Gastroesophageal sphincter (tissue), 4 donors: ENCODE results near the gene USPL1. TPM values are rescaled to one million over a fixed set of nuclear protein-coding genes. Genes with fewer than 3 reads are reported as not detected.

Source experiments
- ATAC-seq: fragments of 150-250 bp; one replicate; pipeline ENCODE4 v1.9.1; 2016; ENCODE audit warnings: mild to moderate bottlenecking, moderate library complexity
- H3K27ac ChIP-seq, 4 donors: fragments of 200-600 bp; sonication (generic) in 3 of 4; 1 replicate in 3 of 4; 2 replicates in 1 of 4; pipeline ENCODE4 v1.5.1; 2016 to 2019
- H3K27me3 ChIP-seq: fragments of 200-600 bp; sonication (generic); one replicate; pipeline ENCODE4 v1.5.1; 2019
- H3K36me3 ChIP-seq, 2 donors: fragments of 200-600 bp; sonication (generic); one replicate each; pipeline ENCODE4 v1.5.1; 2019; ENCODE audit warnings: control low read depth in 1 of 2
- H3K4me1 ChIP-seq, 3 donors: fragments of 200-600 bp; sonication (generic); 1 replicate in 2 of 3; 2 replicates in 1 of 3; pipeline ENCODE4 v1.5.1; 2016 to 2019; ENCODE audit warnings: control low read depth in 2 of 3
- H3K4me3 ChIP-seq, 2 donors: fragments of 200-600 bp; sonication (generic); one replicate each; pipeline ENCODE4 v1.5.1; 2019; ENCODE audit warnings: mild to moderate bottlenecking in 1 of 2, moderate library complexity in 1 of 2
- H3K9me3 ChIP-seq, 3 donors: fragments of 200-600 bp; sonication (generic); one replicate each; pipeline ENCODE4 v1.5.1; 2017 to 2019; ENCODE audit warnings: control low read depth in 2 of 3
- CTCF ChIP-seq, 4 experiments: fragments of 200-600 bp in 2 of 4; fragments of 450-650 bp in 2 of 4; sonication (generic) in 1 of 4; IDR thresholded peaks; one replicate each; pipeline ENCODE4 v1.5.1; 2017 to 2019; ENCODE audit warnings: antibody characterized with exemption in 4 of 4, mild to moderate bottlenecking in 2 of 4, moderate library complexity in 2 of 4
- EP300 ChIP-seq: sonication (generic); formaldehyde crosslinking; IDR thresholded peaks from one replicate; pipeline ENCODE4 v1.6.1; 2017; ENCODE audit warnings: antibody characterized with exemption, mild to moderate bottlenecking
- POLR2A ChIP-seq, 2 donors: fragments of 450-650 bp; IDR thresholded peaks; one replicate each; pipeline ENCODE4 v1.6.1; 2017; ENCODE audit warnings: antibody characterized with exemption in 2 of 2, mild to moderate bottlenecking in 2 of 2, moderate library complexity in 1 of 2
- POLR2AphosphoS5 ChIP-seq: sonication (generic); formaldehyde crosslinking; IDR thresholded peaks from one replicate; pipeline ENCODE4 v1.6.1; 2017; ENCODE audit warnings: antibody characterized with exemption
- WGBS, 2 donors: methylation state at CpG; one replicate each; pipeline ENCODE4 v1.1.5; 2018; ENCODE audit warnings: low coverage in 1 of 2; 5-methylcytosine and 5-hydroxymethylcytosine counted together
- small RNA-seq, 4 donors: library from RNA; depleted of rRNA; stranded (forward); fragments of <200 nt; gene quantifications; one replicate each; pipeline ENCODE3, GENCODE V24; 2016
- total RNA-seq, 4 donors: library from RNA; depleted of rRNA; stranded (reverse); fragments of >200 nt; gene quantifications; one replicate each; pipeline ENCODE4 v1.1.0, GENCODE V29; 2016

Gene USPL1
- total RNA-seq, 4 donors from 2014 or later: 17.3 to 30.2 (median 23.5) TPM

GRCh38 chr13:30704596-30704995, 86.9 kb downstream of the USPL1 start:
- Histone ChIP-seq H3K27ac (no peak overlapping the region), H3K9me3 (no peaks in the 10 kb centered on the region), H3K27me3 (no peaks in the 10 kb centered on the region), H3K4me1 (no peaks in the 10 kb centered on the region), H3K4me3 (no peak overlapping the region), H3K36me3 (no peaks in the 10 kb centered on the region)
- 50% methylated on average over 2 of the region's 6 CpGs; no CpG with 5 or more reads in 1 of the 2 donors for WGBS, 2 donors
- ATAC-seq: no peak
- no peak for TF ChIP-seq CTCF (IDR thresholded peaks at IDR 0.05)
- TF ChIP-seq POLR2AphosphoS5: no peak
- no peak for TF ChIP-seq POLR2A (IDR thresholded peaks at IDR 0.05)
- TF ChIP-seq EP300: no peak

GRCh38 chr13:30705680-30706079, 88.0 kb downstream of the USPL1 start:
- TF ChIP-seq POLR2AphosphoS5: no peak
- TF ChIP-seq POLR2A (IDR thresholded peaks at IDR 0.05): no peak
- no peak for TF ChIP-seq EP300
- TF ChIP-seq CTCF (IDR thresholded peaks at IDR 0.05): no peak
- no peaks in the 10 kb centered on the region for H3K9me3 ChIP-seq
- WGBS, 2 donors: 90 to 94% methylated on average over 2 to 4 of the region's 4 CpGs
- no peak overlapping the region for H3K27ac ChIP-seq
- no peaks in the 10 kb centered on the region for H3K4me1 ChIP-seq
- ATAC-seq: no peak
- H3K36me3 ChIP-seq: no peaks in the 10 kb centered on the region
- no peak overlapping the region for H3K4me3 ChIP-seq
- H3K27me3 ChIP-seq: no peaks in the 10 kb centered on the region

GRCh38 chr13:30708541-30708940, 90.8 kb downstream of the USPL1 start:
- no peak for ATAC-seq
- Histone ChIP-seq H3K36me3 (no peaks in the 10 kb centered on the region), H3K9me3 (no peaks in the 10 kb centered on the region), H3K4me3 (no peak overlapping the region), H3K27ac (no peak overlapping the region), H3K27me3 (no peaks in the 10 kb centered on the region), H3K4me1 (no peaks in the 10 kb centered on the region)
- no peak for TF ChIP-seq CTCF (IDR thresholded peaks at IDR 0.05)
- no peak for TF ChIP-seq POLR2AphosphoS5
- no peak for TF ChIP-seq POLR2A (IDR thresholded peaks at IDR 0.05)
- TF ChIP-seq EP300: no peak
- 42 to 56% methylated on average over 3 of the region's 3 CpGs for WGBS, 2 donors

Small RNA genes lying within 50 kb of the gene (small RNA-seq; reads per million reads assigned to genes)
- 0 reads per million in 4 donors for gene RF00017

Other genes with a start within 250 kb of the USPL1 start
- under 1 TPM in 1 of 4 donors, not detected in 3; 0.31 TPM for gene UBE2L5, start 195.4 kb upstream of the USPL1 start, total RNA-seq
- gene HMGB1, start 152.0 kb upstream of the USPL1 start, total RNA-seq: 100 to 1,000 TPM; 255 to 350 (median 337) TPM
- gene ALOX5AP, start 117.6 kb downstream of the USPL1 start, total RNA-seq: 10 to 100 TPM in 2 of 4 donors, 1 to 10 TPM in 2; 5.6 to 34.7 (median 19.7) TPM